ENCODE measurements around the gene HOXC9.

- TF ChIP-seq CTCF (IDR thresholded peaks at IDR 0.05) (no peak), POLR2AphosphoS5 (IDR thresholded peaks at IDR 0.05; ENCODE audit: insufficient read depth in 1 of 2, low read depth in 1 of 2) (no peak)
Observed at GRCh38 chr12:54029529-54030441, 29.8 kb downstream of the HOXC9 start.
